K562 (cell line): ENCODE measurements around the gene NOLC1. TPM values are rescaled to one million over a fixed set of nuclear protein-coding genes. Genes with fewer than 3 reads are reported as not detected.

ENCODE experiments used
- ARID4B ChIP-seq: sonication (generic); formaldehyde crosslinking; IDR thresholded peaks from 2 replicates; pipeline ENCODE4 v1.8.0; 2022; ENCODE audit warnings: mild to moderate bottlenecking, missing genetic modification reagents
- C11orf30 ChIP-seq: fragments of 450-650 bp; IDR thresholded peaks from 2 replicates; pipeline ENCODE4 v1.6.1; 2016; ENCODE audit warnings: low read depth, mild to moderate bottlenecking
- CBFB ChIP-seq: sonication (generic); formaldehyde crosslinking; IDR thresholded peaks from 2 replicates; pipeline ENCODE4 v1.4.0; 2020; ENCODE audit warnings: mild to moderate bottlenecking, missing genetic modification reagents
- CCAR2 ChIP-seq: fragments of 200-400 bp; formaldehyde crosslinking; IDR thresholded peaks from 2 replicates; pipeline ENCODE4 v1.6.1; 2017; ENCODE audit warnings: mild to moderate bottlenecking, low read depth, low read length
- CCNT2 ChIP-seq: IDR thresholded peaks from 2 replicates; pipeline ENCODE4 v1.6.1; 2011; ENCODE audit warnings: borderline replicate concordance, low read depth, mild to moderate bottlenecking, moderate library complexity, mixed read lengths, low read length; ENCODE audit not compliant: insufficient read length; ENCODE audit errors: extremely low read depth
- CEBPG ChIP-seq, 3 experiments: fragments of 200-800 bp in 1 of 3; sonication (Bioruptor generic) in 1 of 3; sonication (generic) in 1 of 3; formaldehyde crosslinking in 1 of 3; IDR thresholded peaks in 2 of 3; conservative IDR thresholded peaks in 1 of 3; 2 replicates each; pipeline versions ENCODE4 v1.6.1 to v1.8.0; 2016 to 2022; ENCODE audit warnings: missing compliant biosample characterization in 2 of 3, missing genetic modification characterization in 2 of 3, mild to moderate bottlenecking in 1 of 3, missing genetic modification reagents in 1 of 3
- E2F6 ChIP-seq, 2 experiments: IDR thresholded peaks; 2 replicates each; pipeline ENCODE4 v1.6.1; 2011; ENCODE audit warnings: borderline replicate concordance in 1 of 2, control low read depth in 1 of 2, low read depth in 1 of 2, low read length in 1 of 2, mild to moderate bottlenecking in 1 of 2, mixed read lengths in 1 of 2, moderate library complexity in 1 of 2; ENCODE audit not compliant: insufficient read depth in 1 of 2, insufficient read length in 1 of 2, poor library complexity in 1 of 2, severe bottlenecking in 1 of 2; ENCODE audit errors: extremely low read depth in 1 of 2
- ELF1 ChIP-seq: fragments of 200-800 bp; sonication (Bioruptor generic); IDR thresholded peaks from 2 replicates; pipeline ENCODE4 v1.6.1; 2016; ENCODE audit warnings: missing genetic modification characterization, missing compliant biosample characterization
- FOXA3 ChIP-seq, 2 experiments: fragments of 450-650 bp in 1 of 2; sonication (generic) in 1 of 2; formaldehyde crosslinking; IDR thresholded peaks in 1 of 2; conservative IDR thresholded peaks in 1 of 2; 2 replicates each; pipeline versions ENCODE4 v1.4.0 to v1.8.0; 2020 to 2022; ENCODE audit warnings: mild to moderate bottlenecking in 2 of 2, missing genetic modification reagents in 1 of 2
- HNRNPLL ChIP-seq: fragments of 200-400 bp; formaldehyde crosslinking; IDR thresholded peaks from 2 replicates; pipeline ENCODE4 v1.6.1; 2017; ENCODE audit warnings: low read length, low read depth, mild to moderate bottlenecking; ENCODE audit not compliant: poor library complexity, severe bottlenecking
- MNT ChIP-seq, 2 experiments: fragments of 450-650 bp; conservative IDR thresholded peaks; 2 replicates each; pipeline ENCODE4 v1.6.1; 2017; ENCODE audit warnings: mild to moderate bottlenecking in 2 of 2, moderate library complexity in 2 of 2
- MTF1 ChIP-seq: fragments of 250-450 bp; sonication (Bioruptor Pico); IDR thresholded peaks from 2 replicates; pipeline ENCODE4 v1.9.0; 2021; ENCODE audit warnings: moderate library complexity, mild to moderate bottlenecking, inconsistent platforms, borderline replicate concordance
- MYC ChIP-seq, 2 experiments: fragments of 250-450 bp in 1 of 2; sonication (Bioruptor Pico) in 1 of 2; IDR thresholded peaks; 2 replicates each; pipeline versions ENCODE4 v1.5.1 to v1.6.1; 2012 to 2021; ENCODE audit warnings: low read depth in 2 of 2, borderline replicate concordance in 1 of 2, improper control_type of control experiment in 1 of 2, low read length in 1 of 2, mild to moderate bottlenecking in 1 of 2, moderate library complexity in 1 of 2
- PKNOX1 ChIP-seq: fragments of 450-650 bp; IDR thresholded peaks from 2 replicates; pipeline ENCODE4 v1.6.1; 2016
- POLR2AphosphoS2 ChIP-seq: IDR thresholded peaks from 2 replicates; pipeline ENCODE4 v1.6.1; 2012; ENCODE audit warnings: low read length, improper control_type of control experiment
- POLR2G ChIP-seq: fragments of 200-400 bp; formaldehyde crosslinking; IDR thresholded peaks from 2 replicates; pipeline ENCODE4 v1.6.1; 2017; ENCODE audit warnings: low read depth, mild to moderate bottlenecking, antibody characterized with exemption, low read length, moderate library complexity
- TBP ChIP-seq: optimal IDR thresholded peaks from 2 replicates; pipeline ENCODE3; 2011; ENCODE audit warnings: low read depth, low read length, improper control_type of control experiment
- ZNF696 ChIP-seq: fragments of 250-450 bp; sonication (Bioruptor Pico); conservative IDR thresholded peaks from 2 replicates; pipeline ENCODE4 v1.4.0; 2020; ENCODE audit warnings: mild to moderate bottlenecking, moderate library complexity
- polyA plus RNA-seq, 8 experiments: library from polyadenylated mRNA; depleted of rRNA in 4 of 8; stranded (reverse) in 5 of 8; unstranded in 3 of 8; fragments of >200 nt; fragmentation: Nextera tagmentation in 2 of 8; fragmentation: Illumina TruSeq in 1 of 8; extraction: Ambion mirVana in 2 of 8; extraction: Trizol in 1 of 8; gene quantifications; 2 replicates each; pipeline versions ENCODE4 v1.2.1 to v1.2.3, GENCODE V29; 2011 to 2014; ENCODE audit warnings: inconsistent platforms in 1 of 8, missing spikeins in 1 of 8
- total RNA-seq, 7 experiments: library from RNA; depleted of rRNA in 6 of 7; stranded (reverse); fragments of >200 nt in 6 of 7; fragmentation: Illumina TruSeq in 2 of 7; extraction: Trizol in 2 of 7; gene quantifications; 2 replicates each; pipeline versions ENCODE4 v1.2.1 to v1.2.3, GENCODE V29; 2011 to 2021; ENCODE audit warnings: low replicate concordance in 1 of 7

The NOLC1 gene
- total and polyA plus RNA-seq, 9 of the 15 experiments (the other 6 are each of a cell fraction or from before 2014, with no cell fraction given), result 102 to 310 (median 165) TPM

GRCh38 chr10:102152545-102152890 is 329 bp downstream of the NOLC1 start (continued):
- TF ChIP-seq POLR2AphosphoS2 (no peak), CBFB (CRISPR knock-in tag) (0 out of 2 replicates have a peak, but pooled peaks have one; percentile 60), TBP (no peak), CCAR2 (no peak), ELF1 (tag) (peak; percentile 55), ZNF696 (CRISPR knock-in tag) (no peak), ARID4B (CRISPR knock-in tag) (peak; percentile 83), FOXA3 (CRISPR knock-in tag; conservative IDR thresholded peaks at IDR 0.05 in 1 of 2, IDR thresholded peaks at IDR 0.05 in 1 of 2) (no peak), MNT (conservative IDR thresholded peaks at IDR 0.05) (peak; percentile 89 to 90), MYC (IDR thresholded peaks at IDR 0.05; ENCODE audit: low read depth, low read length) (peak; percentile 86), MYC (CRISPR knock-in tag; IDR thresholded peaks at IDR 0.05; ENCODE audit: borderline replicate concordance, low read depth) (peak; percentile 97), POLR2G (peak; percentile 11), C11orf30 (peak; percentile 66; the same call in 1 of the 2 replicates), MTF1 (CRISPR knock-in tag) (no peak), CCNT2 (no peak), E2F6 (IDR thresholded peaks at IDR 0.05; ENCODE audit: borderline replicate concordance in 1 of 2, extremely low read depth in 1 of 2, insufficient read depth in 1 of 2, insufficient read length in 1 of 2, low read depth in 1 of 2, low read length in 1 of 2, poor library complexity in 1 of 2, severe bottlenecking in 1 of 2) (peak; percentile 30 to 54), CEBPG (CRISPR knock-in tag; IDR thresholded peaks at IDR 0.05) (no peak), CEBPG (tag; conservative IDR thresholded peaks at IDR 0.05 in 1 of 2, IDR thresholded peaks at IDR 0.05 in 1 of 2) (no peak), PKNOX1 (no peak), HNRNPLL (peak; percentile 3)
